Endothelial cell of hepatic sinusoid (primary cell): ENCODE measurements around the gene PCSK4.
"Not testable (repeated sequence)": the region's sequence is repeated elsewhere in the genome, so short reads cannot be mapped to it uniquely, and the experiment has no call there.

Experiments used
- in situ Hi-C: cut with HindIII; loops from 2 replicates; pipeline ENCODE4 v1.10.0; 2017; ENCODE audit warnings: low sequenced_read_pairs

The PCSK4 gene

GRCh38 chr19:1505991-1506881 lies 16.1 kb upstream of the PCSK4 start:
- in situ Hi-C loops: no loop called here

GRCh38 chr19:1505012-1505411 lies 14.9 kb upstream of the PCSK4 start:
- in situ Hi-C loops: no loop called here

- in situ Hi-C loops: no loop called here
Measured at GRCh38 chr19:1503925-1504773, 14.0 kb upstream of the PCSK4 start.

GRCh38 chr19:1503089-1503924 lies 13.2 kb upstream of the PCSK4 start:
- in situ Hi-C loops: no loop called here

GRCh38 chr19:1502433-1503088 lies 12.4 kb upstream of the PCSK4 start:
- in situ Hi-C loops: no loop called here

GRCh38 chr19:1501200-1501595 lies 11.0 kb upstream of the PCSK4 start:
- in situ Hi-C loops: no loop called here

- in situ Hi-C loops: not testable (repeated sequence)
Measured at GRCh38 chr19:1499231-1499630, 9.1 kb upstream of the PCSK4 start.

GRCh38 chr19:1497578-1498235 lies 7.6 kb upstream of the PCSK4 start:
- in situ Hi-C loops: no loop called here

GRCh38 chr19:1496714-1497577 lies 6.8 kb upstream of the PCSK4 start:
- in situ Hi-C loops: no loop called here

- in situ Hi-C loops: no loop called here
Measured at GRCh38 chr19:1495799-1496713, 5.9 kb upstream of the PCSK4 start.

GRCh38 chr19:1495051-1495798 lies 5.1 kb upstream of the PCSK4 start:
- in situ Hi-C loops: no loop called here

- in situ Hi-C loops: no loop called here
Measured at GRCh38 chr19:1494115-1494815, 4.1 kb upstream of the PCSK4 start.

- in situ Hi-C loops: no loop called here
Measured at GRCh38 chr19:1492474-1493006, 2.4 kb upstream of the PCSK4 start.

GRCh38 chr19:1491849-1492170 lies 1.7 kb upstream of the PCSK4 start:
- in situ Hi-C loops: no loop called here

GRCh38 chr19:1491114-1491848 lies 1.1 kb upstream of the PCSK4 start, which contains the start of gene REEP6:
TSS of gene REEP6 (plus strand) at chr19:1491181. CDS start at chr19:1491270, 89 bp downstream.
- in situ Hi-C loops: no loop called here
